Activated CD8-positive, alpha-beta memory T cell treated with anti-CD3 and anti-CD28 coated beads for 36 hours (primary cell): ENCODE data around the gene SEH1L. TPM values are rescaled to one million over a fixed set of nuclear protein-coding genes. Genes with fewer than 3 reads are reported as not detected.
"Not testable (repeated sequence)": the region's sequence is repeated elsewhere in the genome, so short reads cannot be mapped to it uniquely, and the experiment has no call there.

Experiments used
- CTCF ChIA-PET: fragments of 350-600 bp; sonication (Branson Sonifier 250); formaldehyde crosslinking; loops from one replicate; lab custom pipeline; 2021; ENCODE audit warnings: antibody characterized with exemption; lab: Charles Lee
- POLR2A ChIA-PET: fragments of 350-600 bp; sonication (Branson Sonifier 250); formaldehyde crosslinking; loops from one replicate; lab custom pipeline; 2021; ENCODE audit warnings: antibody characterized with exemption; lab: Charles Lee
- total RNA-seq, 2 experiments: library from RNA; stranded (reverse); gene quantifications; one replicate each; pipeline ENCODE4 v1.2.3, GENCODE V29; 2021

The SEH1L gene
- 100 to 1,000 TPM; 136 to 140 TPM for total RNA-seq

- ChIA-PET POLR2A (interaction anchor here (0.7 to 2.3 kb wide), 4 partner anchors 43 to 173 kb away, joined by 4 to 25 read pairs (median 10); partner anchors contain the start of genes CEP192 and PTPN2), CTCF (interaction anchor here (0.9 kb wide), 1 partner anchor 54 kb away, joined by 3 read pairs; no protein-coding TSS in a partner anchor)
These were observed at the start of gene SEH1L for GRCh38 chr18:12947285-12948049. Gene SEH1L (plus strand): TSS chr18:12948011. CDS start chr18:12948122, 111 bp downstream.

GRCh38 chr18:12901208-12901607, 46.6 kb upstream of the SEH1L start:
- POLR2A ChIA-PET, CTCF ChIA-PET: not testable (repeated sequence)

GRCh38 chr18:12904012-12904516, 43.7 kb upstream of the SEH1L start:
- ChIA-PET POLR2A (interaction anchor here (1.1 kb wide), 1 partner anchor 21 kb away, joined by 11 read pairs; no protein-coding TSS in a partner anchor), CTCF (interaction anchor here (1.2 kb wide), 1 partner anchor 23 kb away, joined by 5 read pairs; no protein-coding TSS in a partner anchor)

- ChIA-PET CTCF (interaction anchor here (1.4 kb wide), 1 partner anchor 179 kb away, joined by 3 read pairs; no protein-coding TSS in a partner anchor), POLR2A (no interaction called here)
These were observed 41.7 kb upstream of the SEH1L start for GRCh38 chr18:12906119-12906518.

GRCh38 chr18:12906773-12907172, 41.0 kb upstream of the SEH1L start:
- CTCF ChIA-PET, result interaction anchor here (1.4 kb wide), 1 partner anchor 28 kb away, joined by 3 read pairs; no protein-coding TSS in a partner anchor
- POLR2A ChIA-PET, result interaction anchor here (0.6 kb wide), 1 partner anchor 40 kb away, joined by 3 read pairs; no protein-coding TSS in a partner anchor

GRCh38 chr18:12907258-12907925, 40.4 kb upstream of the SEH1L start:
- POLR2A ChIA-PET, result no interaction called here
- CTCF ChIA-PET, result interaction anchor here (1.4 to 1.8 kb wide), 2 partner anchors 14 to 27 kb away, joined by 3 to 6 read pairs; no protein-coding TSS in a partner anchor

GRCh38 chr18:12908706-12909105, 39.1 kb upstream of the SEH1L start:
- ChIA-PET POLR2A (no interaction called here), CTCF (interaction anchor here (1.8 kb wide), 1 partner anchor 15 kb away, joined by 6 read pairs; no protein-coding TSS in a partner anchor)

GRCh38 chr18:12911025-12911928, 36.5 kb upstream of the SEH1L start:
- POLR2A ChIA-PET, result interaction anchor here (0.6 kb wide), 1 partner anchor 27 kb away, joined by 5 read pairs; the partner anchor contains the start of gene PTPN2

GRCh38 chr18:12911929-12912703, 35.7 kb upstream of the SEH1L start:
- ChIA-PET CTCF (interaction anchor here (1.4 to 3.0 kb wide), 2 partner anchors 22 to 168 kb away, joined by 3 to 10 read pairs; no protein-coding TSS in a partner anchor), POLR2A (interaction anchor here (0.6 kb wide), 1 partner anchor 196 kb away, joined by 3 read pairs; no protein-coding TSS in a partner anchor)

More at GRCh38 chr18:12911025-12911928, 36.5 kb upstream of the SEH1L start:
- CTCF ChIA-PET, result interaction anchor here (0.9 to 3.0 kb wide), 3 partner anchors 9 to 167 kb away, joined by 3 to 10 read pairs (median 3); no protein-coding TSS in a partner anchor

- CTCF ChIA-PET, result interaction anchor here (1.0 to 2.0 kb wide), 3 partner anchors 10 to 194 kb away, joined by 3 to 7 read pairs (median 3); no protein-coding TSS in a partner anchor
- POLR2A ChIA-PET, result interaction anchor here (0.6 kb wide), 4 partner anchors 55 to 257 kb away, joined by 3 read pairs; no protein-coding TSS in a partner anchor
These were observed 26.6 kb upstream of the SEH1L start for GRCh38 chr18:12921178-12921577.

GRCh38 chr18:12922266-12922665, 25.5 kb upstream of the SEH1L start:
- CTCF ChIA-PET, result interaction anchor here (0.6 to 2.0 kb wide), 2 partner anchors 195 to 206 kb away, joined by 4 to 7 read pairs; no protein-coding TSS in a partner anchor
- POLR2A ChIA-PET, result interaction anchor here (0.6 kb wide), 1 partner anchor 39 kb away, joined by 3 read pairs; no protein-coding TSS in a partner anchor

GRCh38 chr18:12924616-12925015, 23.2 kb upstream of the SEH1L start:
- ChIA-PET POLR2A (interaction anchor here (0.6 kb wide), 1 partner anchor 87 kb away, joined by 3 read pairs; no protein-coding TSS in a partner anchor), CTCF (interaction anchor here (1.3 kb wide), 1 partner anchor 41 kb away, joined by 3 read pairs; no protein-coding TSS in a partner anchor)

- CTCF ChIA-PET, result interaction anchor here (0.6 kb wide), 1 partner anchor 1794 kb away, joined by 3 read pairs; no protein-coding TSS in a partner anchor
- POLR2A ChIA-PET, result no interaction called here
These were observed 19.6 kb upstream of the SEH1L start for GRCh38 chr18:12928206-12928605.

GRCh38 chr18:12928641-12929040, 19.2 kb upstream of the SEH1L start:
- CTCF ChIA-PET, result no interaction called here

GRCh38 chr18:12929477-12930083, 18.2 kb upstream of the SEH1L start:
- POLR2A ChIA-PET, result no interaction called here
- CTCF ChIA-PET, result no interaction called here

More at GRCh38 chr18:12928641-12929040, 19.2 kb upstream of the SEH1L start:
- POLR2A ChIA-PET, result no interaction called here

GRCh38 chr18:12930376-12930775, 17.4 kb upstream of the SEH1L start:
- CTCF ChIA-PET, result interaction anchor here (0.7 kb wide), 1 partner anchor 89 kb away, joined by 3 read pairs; no protein-coding TSS in a partner anchor
- POLR2A ChIA-PET, result no interaction called here
